B cell (primary cell): Measurements from ENCODE around the gene YWHAE.

ENCODE experiments used
- EZH2 ChIP-seq: IDR thresholded peaks from 2 replicates; pipeline ENCODE4 v1.6.1; 2012; ENCODE audit warnings: borderline replicate concordance, low read depth, mild to moderate bottlenecking, moderate library complexity, low read length; ENCODE audit not compliant: insufficient read depth, poor library complexity, severe bottlenecking
- TF ChIP-seq, protein P1 (sequence below): fragments of 200-600 bp; IDR thresholded peaks from one replicate; pipeline ENCODE4 v1.8.0; 2022; ENCODE audit warnings: antibody characterized with exemption, mild to moderate bottlenecking

DNA sequence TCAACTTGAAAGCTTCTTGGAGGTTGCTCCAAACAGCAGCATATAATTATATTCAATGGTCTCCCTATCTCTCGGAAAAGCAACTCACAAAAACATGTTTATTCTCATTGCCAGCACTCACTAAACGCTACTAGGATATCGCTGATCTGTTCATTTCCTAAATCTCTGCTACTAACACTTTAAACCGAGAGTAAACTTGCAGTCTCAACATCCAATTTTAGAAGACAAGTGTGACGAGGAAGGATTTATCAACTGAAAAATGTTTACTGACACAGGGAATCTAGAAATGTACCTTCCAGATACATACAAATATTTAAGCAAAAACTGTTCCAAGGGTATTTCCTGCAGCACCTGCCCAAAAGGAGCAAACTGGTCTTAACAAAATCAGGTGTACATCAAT is 56.5 kb downstream of the YWHAE start:
- no peak for TF ChIP-seq EZH2
- TF ChIP-seq, protein P1, sequence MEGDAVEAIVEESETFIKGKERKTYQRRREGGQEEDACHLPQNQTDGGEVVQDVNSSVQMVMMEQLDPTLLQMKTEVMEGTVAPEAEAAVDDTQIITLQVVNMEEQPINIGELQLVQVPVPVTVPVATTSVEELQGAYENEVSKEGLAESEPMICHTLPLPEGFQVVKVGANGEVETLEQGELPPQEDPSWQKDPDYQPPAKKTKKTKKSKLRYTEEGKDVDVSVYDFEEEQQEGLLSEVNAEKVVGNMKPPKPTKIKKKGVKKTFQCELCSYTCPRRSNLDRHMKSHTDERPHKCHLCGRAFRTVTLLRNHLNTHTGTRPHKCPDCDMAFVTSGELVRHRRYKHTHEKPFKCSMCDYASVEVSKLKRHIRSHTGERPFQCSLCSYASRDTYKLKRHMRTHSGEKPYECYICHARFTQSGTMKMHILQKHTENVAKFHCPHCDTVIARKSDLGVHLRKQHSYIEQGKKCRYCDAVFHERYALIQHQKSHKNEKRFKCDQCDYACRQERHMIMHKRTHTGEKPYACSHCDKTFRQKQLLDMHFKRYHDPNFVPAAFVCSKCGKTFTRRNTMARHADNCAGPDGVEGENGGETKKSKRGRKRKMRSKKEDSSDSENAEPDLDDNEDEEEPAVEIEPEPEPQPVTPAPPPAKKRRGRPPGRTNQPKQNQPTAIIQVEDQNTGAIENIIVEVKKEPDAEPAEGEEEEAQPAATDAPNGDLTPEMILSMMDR, result no peak
